ENCODE data around the gene CRBN. TPM values are rescaled to one million over a fixed set of nuclear protein-coding genes. Genes with fewer than 3 reads are reported as not detected.

The CRBN gene
- total RNA-seq, 1 experiment from 2014 or later: 18.7 TPM

- POLR2A ChIA-PET: interaction anchor here (0.6 kb wide), 1 partner anchor 11 kb away, joined by 3 read pairs; no protein-coding TSS in a partner anchor
- BruUV-seq (replicated peaks): no TSS peak
- CTCF ChIA-PET: no interaction called here
Measured at GRCh38 chr3:3154879-3155610, 24.4 kb downstream of the CRBN start.

GRCh38 chr3:3151513-3151912, 28.0 kb downstream of the CRBN start:
- in situ Hi-C loops (cut with HindIII; ENCODE audit: low pct_unique_long_range_greater_than_20kb, low sequenced_read_pairs): no loop called here
- POLR2A ChIA-PET: no interaction called here

More at GRCh38 chr3:3154879-3155610, 24.4 kb downstream of the CRBN start:
- no peaks in the 10 kb centered on the region for H3K27me3 ChIP-seq (ENCODE audit: control insufficient read depth, insufficient read depth, low read length)
- TF ChIP-seq, protein P1, sequence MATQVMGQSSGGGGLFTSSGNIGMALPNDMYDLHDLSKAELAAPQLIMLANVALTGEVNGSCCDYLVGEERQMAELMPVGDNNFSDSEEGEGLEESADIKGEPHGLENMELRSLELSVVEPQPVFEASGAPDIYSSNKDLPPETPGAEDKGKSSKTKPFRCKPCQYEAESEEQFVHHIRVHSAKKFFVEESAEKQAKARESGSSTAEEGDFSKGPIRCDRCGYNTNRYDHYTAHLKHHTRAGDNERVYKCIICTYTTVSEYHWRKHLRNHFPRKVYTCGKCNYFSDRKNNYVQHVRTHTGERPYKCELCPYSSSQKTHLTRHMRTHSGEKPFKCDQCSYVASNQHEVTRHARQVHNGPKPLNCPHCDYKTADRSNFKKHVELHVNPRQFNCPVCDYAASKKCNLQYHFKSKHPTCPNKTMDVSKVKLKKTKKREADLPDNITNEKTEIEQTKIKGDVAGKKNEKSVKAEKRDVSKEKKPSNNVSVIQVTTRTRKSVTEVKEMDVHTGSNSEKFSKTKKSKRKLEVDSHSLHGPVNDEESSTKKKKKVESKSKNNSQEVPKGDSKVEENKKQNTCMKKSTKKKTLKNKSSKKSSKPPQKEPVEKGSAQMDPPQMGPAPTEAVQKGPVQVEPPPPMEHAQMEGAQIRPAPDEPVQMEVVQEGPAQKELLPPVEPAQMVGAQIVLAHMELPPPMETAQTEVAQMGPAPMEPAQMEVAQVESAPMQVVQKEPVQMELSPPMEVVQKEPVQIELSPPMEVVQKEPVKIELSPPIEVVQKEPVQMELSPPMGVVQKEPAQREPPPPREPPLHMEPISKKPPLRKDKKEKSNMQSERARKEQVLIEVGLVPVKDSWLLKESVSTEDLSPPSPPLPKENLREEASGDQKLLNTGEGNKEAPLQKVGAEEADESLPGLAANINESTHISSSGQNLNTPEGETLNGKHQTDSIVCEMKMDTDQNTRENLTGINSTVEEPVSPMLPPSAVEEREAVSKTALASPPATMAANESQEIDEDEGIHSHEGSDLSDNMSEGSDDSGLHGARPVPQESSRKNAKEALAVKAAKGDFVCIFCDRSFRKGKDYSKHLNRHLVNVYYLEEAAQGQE (IDR thresholded peaks at IDR 0.05; ENCODE audit: insufficient read depth in 1 of 2, low read depth in 2 of 2, low read length in 1 of 2): no peak
- TF ChIP-seq SIN3A (IDR thresholded peaks at IDR 0.05; ENCODE audit: borderline replicate concordance, insufficient read depth, low read depth, low read length): no peak
- no peak for TF ChIP-seq POLR2AphosphoS5 (IDR thresholded peaks at IDR 0.05; ENCODE audit: low read depth, low read length)
- no peak for TF ChIP-seq TCF7L2 (IDR thresholded peaks at IDR 0.05; ENCODE audit: low read depth, low read length)
- TF ChIP-seq, protein P2, sequence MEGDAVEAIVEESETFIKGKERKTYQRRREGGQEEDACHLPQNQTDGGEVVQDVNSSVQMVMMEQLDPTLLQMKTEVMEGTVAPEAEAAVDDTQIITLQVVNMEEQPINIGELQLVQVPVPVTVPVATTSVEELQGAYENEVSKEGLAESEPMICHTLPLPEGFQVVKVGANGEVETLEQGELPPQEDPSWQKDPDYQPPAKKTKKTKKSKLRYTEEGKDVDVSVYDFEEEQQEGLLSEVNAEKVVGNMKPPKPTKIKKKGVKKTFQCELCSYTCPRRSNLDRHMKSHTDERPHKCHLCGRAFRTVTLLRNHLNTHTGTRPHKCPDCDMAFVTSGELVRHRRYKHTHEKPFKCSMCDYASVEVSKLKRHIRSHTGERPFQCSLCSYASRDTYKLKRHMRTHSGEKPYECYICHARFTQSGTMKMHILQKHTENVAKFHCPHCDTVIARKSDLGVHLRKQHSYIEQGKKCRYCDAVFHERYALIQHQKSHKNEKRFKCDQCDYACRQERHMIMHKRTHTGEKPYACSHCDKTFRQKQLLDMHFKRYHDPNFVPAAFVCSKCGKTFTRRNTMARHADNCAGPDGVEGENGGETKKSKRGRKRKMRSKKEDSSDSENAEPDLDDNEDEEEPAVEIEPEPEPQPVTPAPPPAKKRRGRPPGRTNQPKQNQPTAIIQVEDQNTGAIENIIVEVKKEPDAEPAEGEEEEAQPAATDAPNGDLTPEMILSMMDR (IDR thresholded peaks at IDR 0.05): no peak
- ATAC-seq (no peak), DNase-seq (ENCODE audit: low read depth, low spot score) (no peak)
- intact Hi-C loops (cut with micrococcal nuclease; ENCODE audit: unreplicated experiment) (no loop called here), in situ Hi-C loops (cut with HindIII; ENCODE audit: low pct_unique_long_range_greater_than_20kb, low sequenced_read_pairs) (no loop called here)
- no peak overlapping the region for H3K27ac ChIP-seq (ENCODE audit: low read length)
- no peak overlapping the region for H3K4me3 ChIP-seq (ENCODE audit: low read depth in 2 of 2, low read length in 2 of 2)
- H3K9me3 ChIP-seq (ENCODE audit: control insufficient read depth, insufficient read depth, low read depth, low read length): no peaks in the 10 kb centered on the region
- peaks cover 12% of the 10 kb centered on the region for H3K36me3 ChIP-seq (ENCODE audit: control insufficient read depth, insufficient read depth, low read length)
- peaks cover 2% of the 10 kb centered on the region; the same call in 1 of the 2 replicates for H3K4me1 ChIP-seq (ENCODE audit: control insufficient read depth, insufficient read depth, low read length)

More at GRCh38 chr3:3151513-3151912, 28.0 kb downstream of the CRBN start:
- intact Hi-C loops (cut with micrococcal nuclease; ENCODE audit: unreplicated experiment): no loop called here
- no peak for TF ChIP-seq TCF7L2 (IDR thresholded peaks at IDR 0.05; ENCODE audit: low read depth, low read length)
- TF ChIP-seq, protein P1 (IDR thresholded peaks at IDR 0.05; ENCODE audit: insufficient read depth in 1 of 2, low read depth in 2 of 2, low read length in 1 of 2): no peak
- TF ChIP-seq, protein P2 (IDR thresholded peaks at IDR 0.05): no peak
- TF ChIP-seq POLR2AphosphoS5 (IDR thresholded peaks at IDR 0.05; ENCODE audit: low read depth, low read length): no peak
- no peak for TF ChIP-seq SIN3A (IDR thresholded peaks at IDR 0.05; ENCODE audit: borderline replicate concordance, insufficient read depth, low read depth, low read length)
- no peak overlapping the region for H3K27ac ChIP-seq (ENCODE audit: low read length)
- ATAC-seq (no peak), DNase-seq (ENCODE audit: low read depth, low spot score) (no peak)
- no peaks in the 10 kb centered on the region for H3K27me3 ChIP-seq (ENCODE audit: control insufficient read depth, insufficient read depth, low read length)
- no peaks in the 10 kb centered on the region for H3K9me3 ChIP-seq (ENCODE audit: control insufficient read depth, insufficient read depth, low read depth, low read length)
- no peak overlapping the region for H3K4me3 ChIP-seq (ENCODE audit: low read depth in 2 of 2, low read length in 2 of 2)
- H3K36me3 ChIP-seq (ENCODE audit: control insufficient read depth, insufficient read depth, low read length): peaks cover 24% of the 10 kb centered on the region
- CTCF ChIA-PET: no interaction called here
- peaks cover 2% of the 10 kb centered on the region; the same call in 1 of the 2 replicates for H3K4me1 ChIP-seq (ENCODE audit: control insufficient read depth, insufficient read depth, low read length)
- no TSS peak for BruUV-seq (replicated peaks)
